GM21786 (cell line): ENCODE data around the gene IRF7.
A peak's percentile ranks its signal among the peaks of the same experiment; 100 is the strongest.
"Not testable (repeated sequence)": the region's sequence is repeated elsewhere in the genome, so short reads cannot be mapped to it uniquely, and the experiment has no call there.

Source experiments
- ATAC-seq: cut with Tn5 transposase; IDR thresholded peaks from one replicate; pipeline ENCODE4 v1.9.1; 2021; ENCODE audit not compliant: unreplicated experiment

Gene IRF7

GRCh38 chr11:615504-616319 lies at the start of gene IRF7:
IRF7 (minus strand) TSS chr11:615950; CDS start chr11:615364, 586 bp downstream.
- peak; percentile 82 for ATAC-seq

- no peak for ATAC-seq
Measured at GRCh38 chr11:665062-665703, 49.4 kb upstream of the IRF7 start.

GRCh38 chr11:662689-663274 lies 47.0 kb upstream of the IRF7 start:
- ATAC-seq = no peak

GRCh38 chr11:660681-661444 lies 45.1 kb upstream of the IRF7 start:
- ATAC-seq = no peak

- ATAC-seq = no peak
Measured at GRCh38 chr11:660281-660680, 44.5 kb upstream of the IRF7 start.

GRCh38 chr11:659532-660085 lies 43.9 kb upstream of the IRF7 start:
- ATAC-seq = no peak

- ATAC-seq = no peak
Measured at GRCh38 chr11:657691-658126, 42.0 kb upstream of the IRF7 start.

- ATAC-seq = no peak
Measured at GRCh38 chr11:656866-657265, 41.1 kb upstream of the IRF7 start.

GRCh38 chr11:656426-656825 lies 40.7 kb upstream of the IRF7 start:
- ATAC-seq = no peak

GRCh38 chr11:655036-655726 lies 39.4 kb upstream of the IRF7 start:
- no peak for ATAC-seq

GRCh38 chr11:654444-654843 lies 38.7 kb upstream of the IRF7 start:
- not testable (repeated sequence) for ATAC-seq

GRCh38 chr11:653837-654236 lies 38.1 kb upstream of the IRF7 start:
- ATAC-seq = no peak

- ATAC-seq = not testable (repeated sequence)
Measured at GRCh38 chr11:653136-653535, 37.4 kb upstream of the IRF7 start.

GRCh38 chr11:650482-650881 lies 34.7 kb upstream of the IRF7 start:
- ATAC-seq = no peak

GRCh38 chr11:647672-648158 lies 32.0 kb upstream of the IRF7 start:
- ATAC-seq = not testable (repeated sequence)

GRCh38 chr11:646214-646613 lies 30.5 kb upstream of the IRF7 start:
- ATAC-seq = no peak

- ATAC-seq = no peak
Measured at GRCh38 chr11:645536-645935, 29.8 kb upstream of the IRF7 start.

- no peak for ATAC-seq
Measured at GRCh38 chr11:643849-644738, 28.3 kb upstream of the IRF7 start.

- no peak for ATAC-seq
Measured at GRCh38 chr11:643366-643765, 27.6 kb upstream of the IRF7 start.
